Ectodermal cell (in vitro differentiated cells): ENCODE results near the gene NUAK2.
"Not testable (repeated sequence)": the region's sequence is repeated elsewhere in the genome, so short reads cannot be mapped to it uniquely, and the experiment has no call there.

Experiments used
- H3K27ac ChIP-seq: 2 replicates; pipeline ENCODE4 v1.7.0; 2013; ENCODE audit warnings: mild to moderate bottlenecking, low read depth, low read length; ENCODE audit not compliant: insufficient read depth, poor library complexity, severe bottlenecking
- H3K27me3 ChIP-seq: 2 replicates; pipeline ENCODE4 v1.7.0; 2013; ENCODE audit warnings: mild to moderate bottlenecking, low read length; ENCODE audit not compliant: insufficient read depth, control insufficient read depth, poor library complexity, severe bottlenecking
- H3K36me3 ChIP-seq: one replicate; pipeline ENCODE4 v1.7.0; 2013; ENCODE audit warnings: low read length; ENCODE audit not compliant: control insufficient read depth, insufficient read depth
- H3K4me1 ChIP-seq: one replicate; pipeline ENCODE4 v1.7.0; 2013; ENCODE audit warnings: low read length; ENCODE audit not compliant: control insufficient read depth, insufficient read depth
- H3K4me3 ChIP-seq: 2 replicates; pipeline ENCODE4 v1.7.0; 2013; ENCODE audit warnings: low read depth, low read length, control low read depth; ENCODE audit not compliant: insufficient read depth
- H3K9me3 ChIP-seq: 2 replicates; pipeline ENCODE4 v1.7.0; 2013; ENCODE audit warnings: mild to moderate bottlenecking, low read length, moderate library complexity; ENCODE audit not compliant: control insufficient read depth
- WGBS, 2 experiments: methylation state at CpG; one replicate each; pipeline ENCODE4 v1.1.7; 2013; ENCODE audit warnings: missing lambda C conversion rate in 2 of 2; 5-methylcytosine and 5-hydroxymethylcytosine counted together

The NUAK2 gene

GRCh38 chr1:205297546-205298177 lies 23.9 kb downstream of the NUAK2 start:
- WGBS, 2 experiments, result 88 to 92% methylated on average over 5 of the region's 5 CpGs
- not testable (repeated sequence) for H3K27me3 ChIP-seq, H3K9me3 ChIP-seq, H3K4me3 ChIP-seq, H3K36me3 ChIP-seq
- Histone ChIP-seq H3K27ac (peak overlapping the region; percentile 93), H3K4me1 (peaks cover 79% of the 10 kb centered on the region)

GRCh38 chr1:205296154-205296553 lies 25.4 kb downstream of the NUAK2 start:
- WGBS, 2 experiments, result 90 to 93% methylated on average over 2 of the region's 2 CpGs
- H3K9me3 ChIP-seq, result no peaks in the 10 kb centered on the region

GRCh38 chr1:205294934-205295333 lies 26.6 kb downstream of the NUAK2 start:
- peaks cover 55% of the 10 kb centered on the region for H3K4me1 ChIP-seq
- H3K4me3 ChIP-seq, result no peak overlapping the region
- no peaks in the 10 kb centered on the region for H3K27me3 ChIP-seq
- H3K9me3 ChIP-seq, result no peaks in the 10 kb centered on the region
- no peaks in the 10 kb centered on the region for H3K36me3 ChIP-seq
- WGBS, 2 experiments, result 38 to 40% methylated on average over 5 of the region's 5 CpGs
- peak overlapping the region; percentile 92 for H3K27ac ChIP-seq

More at GRCh38 chr1:205296154-205296553, 25.4 kb downstream of the NUAK2 start:
- H3K27me3 ChIP-seq, result no peaks in the 10 kb centered on the region
- H3K4me3 ChIP-seq, result no peak overlapping the region
- H3K4me1 ChIP-seq, result peaks cover 67% of the 10 kb centered on the region
- H3K36me3 ChIP-seq, result no peaks in the 10 kb centered on the region
- no peak overlapping the region for H3K27ac ChIP-seq

- Histone ChIP-seq H3K27ac (peak overlapping the region; percentile 92), H3K4me1 (peaks cover 51% of the 10 kb centered on the region), H3K4me3 (peak overlapping the region; percentile 19), H3K36me3 (no peaks in the 10 kb centered on the region), H3K27me3 (no peaks in the 10 kb centered on the region), H3K9me3 (no peaks in the 10 kb centered on the region)
- WGBS, 2 experiments, result 35 to 39% methylated on average over 6 of the region's 6 CpGs
Observed at GRCh38 chr1:205294175-205294917, 27.2 kb downstream of the NUAK2 start.

GRCh38 chr1:205293350-205294074 lies 28.0 kb downstream of the NUAK2 start:
- Histone ChIP-seq H3K27ac (peak overlapping the region; percentile 92), H3K4me3 (peak overlapping the region; percentile 19), H3K4me1 (peaks cover 44% of the 10 kb centered on the region), H3K27me3 (no peaks in the 10 kb centered on the region), H3K9me3 (no peaks in the 10 kb centered on the region), H3K36me3 (no peaks in the 10 kb centered on the region)
- WGBS, 2 experiments, result 89 to 92% methylated on average over 10 of the region's 10 CpGs

- no peaks in the 10 kb centered on the region for H3K36me3 ChIP-seq
- H3K4me3 ChIP-seq, result no peak overlapping the region
- WGBS, 2 experiments, result 92 to 96% methylated on average over 6 of the region's 6 CpGs
- no peak overlapping the region for H3K27ac ChIP-seq
- no peaks in the 10 kb centered on the region for H3K9me3 ChIP-seq
- H3K27me3 ChIP-seq, result no peaks in the 10 kb centered on the region
- H3K4me1 ChIP-seq, result peaks cover 49% of the 10 kb centered on the region
Observed at GRCh38 chr1:205291596-205291995, 29.9 kb downstream of the NUAK2 start.

GRCh38 chr1:205287767-205288559 lies 33.6 kb downstream of the NUAK2 start:
- no peak overlapping the region for H3K27ac ChIP-seq
- 51% methylated on average over 8 of the region's 8 CpGs for WGBS, 2 experiments

GRCh38 chr1:205287076-205287475 lies 34.5 kb downstream of the NUAK2 start:
- 90 to 97% methylated on average over 3 of the region's 3 CpGs for WGBS, 2 experiments
- H3K27ac ChIP-seq, result no peak overlapping the region

More at GRCh38 chr1:205287767-205288559, 33.6 kb downstream of the NUAK2 start:
- no peaks in the 10 kb centered on the region for H3K27me3 ChIP-seq
- H3K36me3 ChIP-seq, result no peaks in the 10 kb centered on the region
- H3K4me3 ChIP-seq, result no peak overlapping the region
- H3K4me1 ChIP-seq, result peaks cover 51% of the 10 kb centered on the region
- H3K9me3 ChIP-seq, result no peaks in the 10 kb centered on the region

GRCh38 chr1:205286335-205286950 lies 35.1 kb downstream of the NUAK2 start:
- no peaks in the 10 kb centered on the region for H3K27me3 ChIP-seq
- no peak overlapping the region for H3K4me3 ChIP-seq
- peaks cover 54% of the 10 kb centered on the region for H3K4me1 ChIP-seq
- H3K9me3 ChIP-seq, result no peaks in the 10 kb centered on the region
- H3K27ac ChIP-seq, result no peak overlapping the region
- WGBS, 2 experiments, result 89 to 92% methylated on average over 9 of the region's 9 CpGs
- H3K36me3 ChIP-seq, result no peaks in the 10 kb centered on the region

More at GRCh38 chr1:205287076-205287475, 34.5 kb downstream of the NUAK2 start:
- H3K9me3 ChIP-seq, result no peaks in the 10 kb centered on the region
- H3K36me3 ChIP-seq, result no peaks in the 10 kb centered on the region
- H3K27me3 ChIP-seq, result no peaks in the 10 kb centered on the region
- H3K4me1 ChIP-seq, result peaks cover 54% of the 10 kb centered on the region
- no peak overlapping the region for H3K4me3 ChIP-seq
